GDM1 (cell line): ENCODE results near the gene MREG.
A peak's percentile ranks its signal among the peaks of the same experiment; 100 is the strongest.
"Not testable (repeated sequence)": the region's sequence is repeated elsewhere in the genome, so short reads cannot be mapped to it uniquely, and the experiment has no call there.

Experiments
- DNase-seq: peaks from one replicate; lab custom pipeline; 2025; lab: John Stamatoyannopoulos, UW

Gene MREG

GRCh38 chr2:216021768-216022565, 8.6 kb upstream of the MREG start:
- DNase-seq, result no peak

GRCh38 chr2:216018709-216019108, 5.4 kb upstream of the MREG start:
- no peak for DNase-seq

- DNase-seq, result peak; percentile 26
Measured at GRCh38 chr2:216017365-216017764, 4.0 kb upstream of the MREG start.

- no peak for DNase-seq
Measured at GRCh38 chr2:216016581-216016980, 3.2 kb upstream of the MREG start.

- no peak for DNase-seq
Measured at GRCh38 chr2:216015722-216016464, 2.5 kb upstream of the MREG start.

GRCh38 chr2:216014986-216015385, 1.6 kb upstream of the MREG start:
- no peak for DNase-seq

- DNase-seq, result no peak
Measured at GRCh38 chr2:216014006-216014405, 655 bp upstream of the MREG start.

- no peak for DNase-seq
Measured at GRCh38 chr2:216012830-216013079, 596 bp downstream of the MREG start.

GRCh38 chr2:216012133-216012829, 1.1 kb downstream of the MREG start:
- no peak for DNase-seq

- not testable (repeated sequence) for DNase-seq
Measured at GRCh38 chr2:216009215-216009614, 4.1 kb downstream of the MREG start.

- no peak for DNase-seq
Measured at GRCh38 chr2:216008387-216008786, 5.0 kb downstream of the MREG start.

- peak; percentile 71 for DNase-seq
Measured at GRCh38 chr2:216006164-216006663, 7.1 kb downstream of the MREG start.

GRCh38 chr2:216004697-216005283, 8.6 kb downstream of the MREG start:
- DNase-seq, result no peak

- no peak for DNase-seq
Measured at GRCh38 chr2:216003876-216004696, 9.3 kb downstream of the MREG start.

- DNase-seq, result no peak
Measured at GRCh38 chr2:216002693-216003092, 10.7 kb downstream of the MREG start.

- no peak for DNase-seq
Measured at GRCh38 chr2:216002101-216002678, 11.2 kb downstream of the MREG start.

GRCh38 chr2:216001216-216002100, 11.9 kb downstream of the MREG start:
- DNase-seq, result no peak

- DNase-seq, result no peak
Measured at GRCh38 chr2:215998636-215999035, 14.7 kb downstream of the MREG start.

- no peak for DNase-seq
Measured at GRCh38 chr2:215997219-215997618, 16.1 kb downstream of the MREG start.

- DNase-seq, result no peak
Measured at GRCh38 chr2:215994911-215995310, 18.4 kb downstream of the MREG start.
